Measurements from ENCODE around the gene SLC26A3.
"Not testable (repeated sequence)": the region's sequence is repeated elsewhere in the genome, so short reads cannot be mapped to it uniquely, and the experiment has no call there.

GRCh38 chr7:107847836-107848175 lies 44.8 kb upstream of the SLC26A3 start:
- not testable (repeated sequence) for TF ChIP-seq CTCF, POLR2A (IDR thresholded peaks at IDR 0.05)
